GM21737 (cell line): ENCODE data around the gene EFNB1.

Experiments
- ATAC-seq: cut with Tn5 transposase; IDR thresholded peaks from one replicate; pipeline ENCODE4 v1.9.1; 2021; ENCODE audit warnings: mild to moderate bottlenecking, moderate library complexity; ENCODE audit not compliant: unreplicated experiment

Gene EFNB1

DNA sequence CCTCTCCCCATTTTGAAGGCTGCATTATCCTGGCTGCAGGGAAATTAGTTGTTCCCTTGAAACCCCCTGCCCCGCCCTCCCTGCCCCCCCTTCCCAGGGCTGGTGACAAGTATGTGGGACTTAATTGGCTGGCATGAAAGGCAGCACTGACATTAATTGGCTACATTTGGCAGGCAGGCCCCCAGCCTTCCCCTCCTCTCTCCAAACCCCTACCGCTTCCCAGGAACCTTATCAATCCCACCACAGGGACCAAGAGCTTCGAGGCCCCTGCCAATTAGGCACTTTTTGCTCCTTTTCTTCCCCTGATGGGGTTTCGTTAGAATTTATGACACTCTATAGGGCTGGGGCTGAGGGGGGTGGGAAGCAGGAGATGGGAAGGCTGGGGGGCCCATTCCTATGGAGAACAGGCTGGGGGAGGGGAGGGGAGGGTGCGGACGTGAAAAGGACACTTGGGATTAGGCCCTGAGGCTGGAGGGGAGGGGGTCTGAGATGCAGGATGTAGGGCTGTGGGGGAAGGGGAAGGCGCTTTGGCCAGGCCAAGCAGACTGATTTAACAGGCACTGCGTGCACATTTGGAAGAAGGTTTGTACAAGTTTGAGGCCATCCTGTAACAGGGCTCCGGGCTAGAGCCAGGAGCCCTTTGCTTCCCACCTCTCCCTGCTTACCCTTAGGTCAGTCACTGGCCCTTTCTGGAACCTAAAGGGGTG lies 52.2 kb downstream of the EFNB1 start:
- no peak for ATAC-seq

GRCh38 chrX:68881911-68882310 lies 53.1 kb downstream of the EFNB1 start:
- no peak for ATAC-seq

- ATAC-seq: no peak
These were observed 55.0 kb downstream of the EFNB1 start for GRCh38 chrX:68883800-68884199.

DNA sequence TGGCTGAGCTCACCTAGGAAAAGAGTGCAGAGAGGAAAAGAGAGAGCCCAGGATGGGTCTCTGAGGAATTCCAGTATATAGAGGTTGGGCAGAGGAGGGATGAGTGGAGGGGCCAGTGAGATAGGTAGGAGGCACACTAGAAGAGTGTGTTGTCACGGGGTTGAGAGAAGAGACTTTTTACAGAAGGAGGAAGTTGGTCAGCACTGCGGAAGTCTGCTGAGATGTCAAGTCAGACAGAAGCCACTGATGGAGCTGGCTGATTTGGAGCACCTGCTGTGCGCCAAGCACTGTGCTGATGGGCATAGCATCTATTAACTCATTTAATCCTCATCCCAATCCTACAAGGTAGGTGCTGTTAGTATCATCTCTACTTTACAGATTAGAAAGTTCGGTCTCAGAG lies 60.4 kb downstream of the EFNB1 start:
- no peak for ATAC-seq
